CD1c-positive myeloid dendritic cell (primary cell): ENCODE results near the gene MISP.

Source experiments
- DNase-seq: peaks from one replicate; pipeline ENCODE4 v3.0.0-alpha.2; 2016; ENCODE audit errors: extremely low spot score

The MISP gene

DNA sequence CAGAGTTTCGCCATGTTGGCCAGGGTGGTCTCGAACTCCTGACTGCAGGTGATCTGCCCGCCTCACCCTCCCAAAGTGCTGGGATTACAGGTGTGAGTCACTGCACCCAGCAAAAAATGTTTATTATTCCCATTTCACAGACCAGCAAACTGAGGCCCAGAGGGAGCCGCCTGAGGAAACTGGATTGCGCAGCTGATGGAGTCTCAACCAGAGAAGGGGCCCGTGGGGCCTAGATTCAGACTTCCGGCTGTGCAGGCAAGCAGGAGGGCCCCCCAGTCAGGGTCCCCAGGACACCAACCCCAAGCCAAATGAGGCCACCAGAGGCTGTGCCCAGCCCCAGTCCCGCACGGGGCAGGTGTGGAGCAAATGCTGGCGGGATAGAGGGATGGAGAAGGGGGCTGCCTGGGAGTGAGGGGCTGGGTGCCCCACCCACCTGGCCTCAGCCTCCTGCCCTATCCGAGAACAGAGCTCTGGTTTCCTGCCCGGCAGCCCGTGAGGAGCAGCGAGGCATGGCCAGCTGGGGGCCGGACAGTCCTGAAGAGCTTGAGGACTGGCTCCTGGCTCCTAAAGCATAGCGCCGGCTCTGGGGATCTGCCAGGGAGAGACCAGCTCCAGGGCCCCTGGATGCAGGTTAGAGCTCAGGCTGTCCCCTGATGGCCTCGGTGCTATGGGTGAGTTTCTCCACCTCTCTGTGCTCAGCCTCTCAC, 22.0 kb downstream of the MISP start:
- no peak for DNase-seq

DNA sequence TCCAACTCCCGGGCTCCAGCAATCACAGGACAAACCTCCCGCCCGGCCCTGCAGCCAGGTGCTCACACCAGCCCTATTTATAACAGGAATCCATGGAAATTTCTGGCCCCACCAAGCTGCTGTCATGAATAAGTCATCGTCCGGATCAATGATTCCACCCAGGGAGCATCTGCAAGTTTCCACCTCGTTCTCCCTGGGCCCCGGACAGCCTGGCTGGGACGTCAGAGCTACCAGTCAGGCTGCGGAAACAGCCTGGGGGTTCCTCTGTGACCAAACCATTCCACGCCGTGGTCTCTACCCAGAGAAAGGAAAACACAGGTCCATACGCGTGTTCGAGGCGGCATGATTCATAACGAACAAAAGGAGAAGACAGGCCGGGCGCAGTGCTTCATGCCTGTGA, 25.6 kb downstream of the MISP start:
- no peak for DNase-seq

DNA sequence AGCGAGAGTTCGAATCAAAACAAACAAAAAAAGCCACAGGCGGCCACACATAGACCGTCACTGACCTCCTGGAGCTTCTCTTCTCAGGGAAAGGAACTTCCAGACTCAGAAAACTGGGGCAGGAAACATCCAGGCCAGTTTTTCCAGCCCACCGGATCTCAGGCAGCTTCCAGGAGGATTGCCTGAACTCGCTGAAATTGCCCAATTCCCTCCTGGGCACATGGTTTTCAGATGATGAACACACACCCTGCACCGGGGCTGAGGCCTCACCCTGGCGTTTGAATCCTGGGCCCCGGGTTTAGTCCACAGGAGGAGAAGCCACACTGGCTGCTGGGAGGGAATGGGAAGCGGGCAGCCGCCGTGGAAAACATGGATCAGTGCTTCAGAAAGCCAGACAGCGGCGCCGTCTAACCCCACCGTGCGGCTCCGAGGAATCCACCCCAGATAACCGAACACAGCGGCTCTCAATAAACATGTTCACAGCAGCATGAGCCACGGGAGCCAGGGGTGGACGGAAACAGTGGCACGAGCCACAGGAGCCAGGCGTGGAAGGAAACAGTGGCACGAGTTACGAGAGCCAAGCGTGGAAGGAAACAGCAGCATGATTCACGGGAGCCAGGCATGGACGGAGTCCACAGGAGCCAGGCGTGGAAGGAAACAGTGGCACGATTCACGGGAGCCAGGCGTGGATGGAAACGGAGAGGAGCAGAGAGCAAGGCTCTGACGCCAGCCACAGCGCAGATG, 28.2 kb downstream of the MISP start:
- no peak for DNase-seq

DNA sequence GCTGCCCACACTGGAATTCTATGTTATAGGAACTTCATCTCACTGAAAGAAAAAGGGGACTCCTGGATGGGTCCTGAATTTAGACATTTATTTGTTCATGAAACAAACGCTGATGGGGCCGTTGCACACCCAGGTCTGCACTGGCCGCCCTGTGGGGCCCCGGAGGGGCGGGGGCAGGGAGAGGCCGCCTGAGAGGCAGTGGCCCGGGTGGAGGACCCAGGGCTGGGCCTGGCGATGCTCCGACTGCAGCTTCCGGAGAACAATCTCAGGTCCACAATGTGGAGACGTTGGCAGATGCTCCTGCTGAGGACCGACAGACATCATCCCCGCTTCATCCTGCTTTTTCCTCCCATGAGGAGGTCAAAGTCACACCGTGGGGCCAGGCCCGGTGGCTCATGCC, 30.0 kb downstream of the MISP start:
- DNase-seq: no peak

DNA sequence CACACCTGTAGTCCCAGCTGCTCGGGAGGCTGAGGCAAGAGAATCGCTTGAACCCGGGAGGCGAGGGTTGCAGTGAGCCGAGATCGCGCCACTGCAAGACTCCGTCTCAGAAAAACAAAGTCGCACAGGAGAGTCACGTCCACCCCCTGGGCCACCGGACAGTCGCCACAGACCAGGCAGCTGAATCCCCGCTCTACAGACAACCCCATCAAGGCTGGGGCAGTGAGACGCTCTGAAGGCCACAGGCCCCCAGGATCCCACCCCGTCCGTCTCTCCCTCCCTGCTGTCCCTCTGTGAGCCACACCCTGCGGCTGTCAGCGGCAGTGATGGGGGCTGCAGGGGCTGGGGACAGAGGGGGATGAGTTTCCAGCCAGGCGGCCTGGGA, 30.9 kb downstream of the MISP start:
- no peak for DNase-seq

DNA sequence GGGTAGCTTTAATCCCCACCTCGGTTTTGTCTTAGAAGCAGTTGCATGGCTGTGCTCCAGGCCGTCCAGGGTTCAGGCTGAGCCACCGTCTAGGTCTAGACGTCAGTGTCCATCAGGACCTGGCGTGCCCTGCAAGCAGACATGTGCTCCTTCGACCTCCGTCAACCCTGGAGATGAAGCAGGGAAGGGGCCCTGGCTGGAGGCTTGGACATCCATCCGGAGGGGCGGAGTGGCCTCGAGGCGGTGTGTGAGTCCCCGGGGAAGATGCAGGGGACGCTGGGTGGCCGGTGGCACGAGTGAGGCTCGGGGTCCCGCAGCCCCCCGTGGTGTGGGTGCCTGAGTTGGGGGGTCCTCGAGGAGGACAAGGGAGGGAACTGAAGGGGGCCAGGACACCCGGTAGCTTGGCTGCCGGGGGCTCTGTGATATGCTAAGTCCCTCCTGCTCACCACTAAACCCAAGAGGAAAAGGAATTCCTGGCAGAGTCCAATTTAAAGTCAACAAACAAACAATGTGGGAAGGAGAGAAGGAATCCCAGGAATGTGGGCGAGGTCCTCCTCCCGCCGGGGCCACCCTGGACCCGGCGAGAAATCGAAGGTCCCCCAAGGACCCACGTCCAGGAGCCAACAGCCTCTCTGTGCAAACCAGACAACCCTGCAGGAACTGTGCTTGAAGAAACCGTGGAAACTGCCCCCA, 31.4 kb downstream of the MISP start:
- no peak for DNase-seq

DNA sequence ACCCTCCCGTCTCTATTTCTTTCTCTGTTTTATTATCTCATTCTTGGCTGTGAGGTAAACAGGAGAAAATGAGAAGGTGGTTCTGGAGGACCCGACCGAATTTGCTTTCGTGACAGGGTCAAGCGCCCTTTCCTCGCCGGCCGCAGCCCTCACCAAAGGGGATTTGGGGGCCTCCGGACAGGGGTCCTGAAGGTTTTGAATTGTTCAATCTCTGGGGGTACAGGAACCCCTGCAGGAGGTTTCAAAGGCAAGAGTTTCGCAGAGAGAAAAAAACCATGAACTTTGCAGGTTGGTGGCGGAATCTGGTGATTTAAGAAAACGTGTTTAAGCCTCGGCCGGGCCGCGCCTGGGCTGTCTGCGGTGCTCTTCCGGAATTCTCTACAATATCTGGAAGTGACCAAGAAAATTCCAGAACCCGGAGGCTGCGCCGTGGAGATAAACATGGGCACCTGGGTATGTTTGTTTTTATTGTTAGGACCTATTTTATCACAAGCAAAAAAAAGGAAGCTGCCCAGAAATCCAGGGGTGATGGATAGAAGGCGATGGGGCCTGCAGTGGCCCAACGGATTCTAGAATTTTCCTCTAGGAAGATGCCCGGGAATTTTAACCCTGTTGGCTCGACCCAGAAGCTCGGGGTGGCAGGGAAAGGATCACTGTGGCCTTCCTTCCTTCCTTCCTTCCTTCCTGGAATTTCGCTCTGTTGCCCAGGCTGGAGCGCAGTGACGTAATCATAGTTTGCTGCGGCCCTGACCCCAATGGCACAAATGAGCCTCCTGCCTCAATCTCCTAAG, 32.2 kb downstream of the MISP start:
- no peak for DNase-seq

DNA sequence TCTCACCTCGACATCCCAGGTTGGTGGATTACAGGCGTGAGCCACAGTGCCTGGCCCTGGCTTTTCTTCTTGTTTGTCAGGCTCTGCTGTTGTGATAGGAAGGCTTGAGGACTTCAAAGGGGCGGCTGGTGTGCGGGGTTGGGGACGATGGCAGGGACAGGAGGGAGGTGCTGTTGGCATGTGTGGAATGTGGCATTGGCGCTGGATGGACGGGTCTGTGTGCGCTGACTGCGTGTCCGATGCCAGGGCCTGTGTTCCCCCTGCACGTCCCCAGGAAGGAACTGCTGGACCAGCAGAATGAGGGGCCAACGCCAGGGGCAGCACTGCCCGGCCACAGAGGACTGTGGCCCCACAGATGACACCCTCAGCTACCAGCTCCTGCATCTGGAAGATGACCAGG, 33.6 kb downstream of the MISP start:
- DNase-seq: no peak

DNA sequence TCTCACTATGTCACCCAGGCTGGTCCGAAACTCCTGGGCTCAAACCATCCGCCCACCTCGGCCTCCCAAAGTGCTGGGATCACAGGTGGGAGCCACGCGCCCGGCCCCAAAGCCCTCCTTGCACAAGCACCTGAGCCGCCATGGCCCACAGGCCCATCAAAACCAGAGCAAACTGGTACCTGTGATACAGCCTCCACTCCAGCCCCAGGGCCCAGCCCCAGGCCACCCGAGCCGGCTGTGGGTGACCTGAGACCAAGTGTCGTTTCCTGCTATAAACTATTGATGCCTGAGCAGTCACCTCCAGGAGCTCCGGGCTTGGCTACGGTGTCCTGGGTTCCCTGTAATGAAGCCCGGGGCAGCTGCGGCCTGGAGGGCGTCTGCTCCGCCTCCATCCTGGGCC, 36.6 kb downstream of the MISP start:
- no peak for DNase-seq

DNA sequence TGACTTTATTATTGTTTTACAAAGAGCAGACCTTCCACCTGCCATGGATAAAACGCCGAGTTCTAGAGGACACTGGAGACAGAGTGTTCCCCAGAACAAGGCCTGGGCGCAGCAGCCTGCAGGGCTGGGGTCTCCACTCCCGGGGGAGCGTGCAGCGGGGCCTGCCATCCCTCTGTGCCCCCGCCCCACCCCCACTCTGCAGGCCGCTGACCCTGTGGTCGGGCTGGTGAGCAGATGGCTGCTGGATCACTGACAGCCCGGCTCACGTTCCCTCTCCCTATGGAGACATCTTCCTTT, 37.7 kb downstream of the MISP start:
- no peak for DNase-seq

DNA sequence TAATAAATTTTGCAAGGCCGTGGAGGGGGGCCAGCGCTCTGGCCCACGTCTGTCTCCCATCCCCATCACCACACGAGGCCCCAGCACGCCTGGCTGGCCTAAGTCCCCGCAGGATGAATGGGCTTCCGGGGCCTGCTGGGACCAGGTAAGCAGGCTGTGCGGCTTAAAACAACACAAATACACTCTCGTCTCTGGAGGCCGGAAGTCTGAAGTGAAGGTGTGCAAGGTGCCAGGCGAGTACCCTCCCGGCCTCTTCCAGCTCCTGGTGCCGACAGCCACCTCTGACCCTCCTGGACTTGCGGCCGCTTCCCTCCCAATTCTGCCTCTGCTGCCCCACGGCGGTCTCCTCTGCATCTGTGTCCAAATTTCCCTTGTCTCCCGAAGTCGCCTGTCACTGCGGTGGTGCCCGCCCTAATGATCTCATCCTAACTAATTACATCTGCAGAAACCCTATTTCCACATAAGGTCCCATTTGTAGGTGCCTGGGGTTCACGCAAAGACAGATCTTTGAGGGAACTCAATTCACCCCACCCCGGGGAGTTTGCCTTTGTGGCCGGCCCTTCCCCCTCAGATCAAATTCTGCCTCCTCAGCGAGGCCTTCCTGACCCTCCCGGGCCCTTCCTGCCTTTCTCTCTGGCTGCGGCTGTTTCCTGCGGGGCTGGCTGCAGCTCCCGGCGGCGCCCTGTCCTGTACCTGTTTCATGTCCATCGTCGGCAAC, 38.2 kb downstream of the MISP start:
- DNase-seq: peak; percentile 52

DNA sequence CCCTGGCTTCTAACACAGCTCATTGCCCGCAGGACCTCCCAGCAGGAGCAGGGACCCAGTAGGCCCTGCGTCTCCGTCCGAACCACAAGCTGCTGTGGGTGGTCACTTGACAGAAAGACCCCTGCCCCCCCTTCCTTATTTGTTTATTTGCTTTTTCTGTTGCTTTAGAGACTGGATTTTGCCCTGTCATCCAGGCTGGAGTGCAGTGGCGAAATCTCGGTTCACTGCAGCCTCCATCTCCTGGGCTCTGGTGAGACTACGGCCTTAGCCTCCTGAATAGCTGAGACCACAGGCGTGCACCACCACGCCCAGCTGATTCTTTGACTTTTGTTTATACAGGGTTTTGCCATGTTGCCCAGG, 38.8 kb downstream of the MISP start:
- DNase-seq: no peak

DNA sequence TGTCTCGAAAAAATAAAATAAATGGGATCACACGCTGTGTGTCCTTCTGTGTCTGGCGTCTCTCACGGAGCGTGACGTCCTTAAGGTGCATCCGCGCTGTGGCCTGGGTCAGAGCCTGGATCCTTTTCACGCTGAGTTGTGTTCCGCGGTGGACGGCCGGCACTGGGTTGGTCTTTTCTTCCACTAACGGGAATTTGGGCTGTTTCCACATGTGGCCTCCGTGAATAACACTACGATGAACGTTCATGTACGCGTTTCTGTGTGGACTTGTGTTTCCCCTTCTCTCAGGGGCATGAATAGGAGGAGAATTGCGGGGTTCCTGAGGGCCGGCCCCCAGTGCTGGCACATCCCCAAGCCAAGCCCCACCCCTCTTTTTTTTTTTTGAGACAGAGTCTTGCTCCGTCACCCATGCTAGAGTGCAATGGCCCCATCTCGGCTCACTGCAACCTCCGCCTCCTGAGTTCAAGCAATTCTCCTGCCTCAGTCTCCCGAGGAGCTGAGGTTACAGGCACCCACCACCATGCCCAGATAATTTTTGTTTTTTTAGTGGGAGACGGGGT, 40.2 kb downstream of the MISP start:
- no peak for DNase-seq

DNA sequence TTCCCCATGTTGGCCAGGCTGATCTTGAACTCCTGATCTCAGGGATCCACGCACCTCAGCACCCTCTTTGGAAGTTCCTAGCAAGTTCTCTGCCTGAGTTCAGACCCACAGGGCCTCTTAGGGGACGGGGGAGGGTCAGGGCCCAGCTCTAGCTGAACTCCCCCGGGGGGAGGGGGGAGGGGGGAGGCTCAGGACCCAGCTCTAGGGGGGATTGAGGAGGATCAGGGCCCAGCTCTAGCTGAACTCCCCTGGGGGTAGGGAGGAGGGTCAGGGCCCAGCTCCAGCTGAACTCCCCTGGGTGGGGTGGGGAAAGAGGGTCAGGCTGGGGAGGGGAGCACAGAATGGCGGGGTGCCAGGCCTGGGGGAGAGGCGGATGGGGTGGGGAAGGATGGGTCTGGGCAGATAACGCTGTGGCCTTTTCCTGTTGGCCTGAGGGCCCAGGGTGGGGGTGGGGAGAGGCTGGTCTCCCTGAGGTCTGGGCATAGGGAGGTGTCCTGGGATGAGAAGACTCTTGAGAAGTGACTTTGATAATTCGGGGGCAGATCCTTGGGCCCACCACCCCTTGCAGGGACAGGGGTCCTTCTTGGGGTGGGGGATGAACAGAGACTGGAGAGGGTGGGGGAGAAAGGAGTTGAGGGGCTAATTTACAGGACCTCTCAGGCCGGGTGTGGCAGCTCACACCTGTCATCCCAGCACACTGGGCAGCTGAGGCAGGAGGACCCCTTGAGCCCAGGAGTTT, 40.8 kb downstream of the MISP start:
- no peak for DNase-seq

DNA sequence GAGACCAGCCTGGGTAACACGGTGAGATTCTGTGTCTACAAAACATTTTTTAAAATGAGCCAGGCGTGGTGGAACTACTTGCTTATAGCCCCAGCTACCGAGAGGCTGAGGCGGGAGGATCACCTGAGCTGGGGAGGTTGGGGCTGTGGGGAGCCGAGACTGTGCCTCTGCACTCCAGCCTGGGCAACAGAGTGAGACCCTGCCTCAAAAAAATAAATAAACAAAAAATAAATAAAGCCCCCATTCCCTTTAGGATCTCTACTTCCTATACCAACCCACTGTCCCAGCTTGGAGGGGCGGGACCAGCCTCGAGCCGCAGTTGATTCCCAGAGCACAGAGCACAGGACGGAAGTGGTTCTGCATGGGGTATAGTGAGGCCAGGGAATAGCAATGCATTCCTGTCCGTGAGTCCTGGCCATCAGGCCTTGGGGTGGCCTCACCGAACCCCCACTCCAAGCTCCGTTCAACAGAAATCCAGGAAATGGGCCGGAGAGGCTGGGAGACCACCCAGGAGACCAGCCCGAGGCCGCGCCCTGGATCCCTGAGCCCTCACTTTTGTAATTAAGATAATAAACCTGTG, 41.5 kb downstream of the MISP start:
- no peak for DNase-seq

DNA sequence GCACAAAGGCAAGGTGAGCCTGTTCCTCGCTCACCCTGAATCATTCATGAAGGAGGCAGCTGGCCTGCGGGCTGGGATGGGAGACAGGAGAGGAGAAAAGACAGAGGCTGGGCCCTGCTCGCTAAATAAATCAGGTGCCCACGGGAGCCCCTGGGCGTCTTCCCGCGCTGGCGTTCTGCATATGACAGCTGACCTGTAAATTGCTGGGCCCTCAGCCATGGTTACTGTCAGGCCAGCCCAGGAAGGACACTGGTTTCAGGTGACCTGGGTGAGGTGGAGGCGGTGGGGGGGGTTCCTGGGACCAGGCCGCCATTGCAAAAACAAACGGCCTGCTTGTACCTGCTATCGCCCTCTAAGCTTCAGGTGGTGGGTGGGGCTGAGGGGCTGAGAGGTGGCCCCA, 42.9 kb downstream of the MISP start:
- DNase-seq: no peak

DNA sequence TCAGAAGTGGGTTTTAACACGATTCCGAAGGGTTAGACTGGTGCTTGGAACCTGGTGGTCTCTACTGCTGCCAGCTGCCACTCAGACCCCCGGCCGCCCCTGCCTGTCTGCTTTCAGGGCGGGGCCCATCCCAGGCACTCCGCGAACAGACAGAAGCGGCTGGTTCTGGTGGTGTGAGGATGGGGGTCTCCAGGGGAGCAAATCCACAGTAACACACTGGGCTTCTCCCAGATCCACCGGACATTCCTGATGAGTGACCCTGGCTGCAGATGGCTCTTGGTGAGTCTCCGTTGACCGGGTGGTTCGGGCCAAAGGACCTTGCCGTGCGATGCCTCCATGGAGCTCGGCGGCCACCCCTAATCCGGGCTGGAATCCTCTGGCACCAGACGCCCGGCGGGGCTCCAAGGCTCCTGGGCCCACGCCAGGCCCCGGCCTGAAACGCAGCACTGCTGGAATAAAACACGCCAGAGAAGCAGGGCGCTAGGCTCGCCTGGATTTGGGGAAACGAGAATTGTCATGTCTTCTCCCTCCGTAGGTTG, 44.2 kb downstream of the MISP start:
- no peak for DNase-seq

DNA sequence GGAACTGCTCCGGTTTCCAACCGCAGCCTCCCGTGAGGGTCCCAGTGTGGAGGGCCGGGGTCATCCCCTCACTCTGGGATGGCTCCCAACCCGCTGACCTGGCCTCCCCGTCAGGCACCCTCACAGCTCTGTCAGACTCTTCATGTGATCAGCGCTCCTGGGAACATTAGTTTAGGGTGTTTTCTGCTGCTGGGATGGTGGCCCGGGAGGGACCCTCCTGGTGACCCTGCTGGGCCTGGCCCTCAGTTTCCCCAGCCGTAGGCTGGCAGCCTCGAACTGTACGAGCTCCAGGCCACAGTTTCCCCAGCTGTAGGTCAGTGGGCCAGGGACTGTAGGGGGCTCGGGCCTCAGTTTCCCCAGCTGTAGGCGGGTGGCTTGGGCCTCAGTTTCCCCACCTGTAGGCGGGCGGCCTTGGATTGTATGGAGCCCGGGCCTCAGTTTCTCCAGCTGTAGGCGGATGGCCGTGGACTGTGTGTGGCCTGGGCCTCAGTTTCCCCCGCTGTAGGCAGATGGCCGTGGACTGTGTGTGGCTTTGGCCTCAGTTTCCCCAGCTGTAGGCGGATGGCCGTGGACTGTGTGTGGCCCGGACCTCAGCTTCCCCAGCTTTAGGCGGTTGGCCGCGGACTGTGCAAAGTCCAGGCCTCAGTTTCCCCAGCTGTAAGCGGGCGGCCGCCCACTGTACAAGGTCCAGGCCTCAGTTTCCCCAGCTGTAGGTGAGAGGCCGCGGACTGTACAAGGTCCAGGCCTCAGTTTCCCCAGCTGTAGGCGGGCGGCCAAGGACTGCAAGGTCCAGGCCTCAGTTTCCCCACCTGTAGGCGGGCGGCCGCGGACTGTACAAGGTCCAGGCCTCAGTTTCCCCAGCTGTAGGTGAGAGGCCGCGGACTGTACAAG, 45.0 kb downstream of the MISP start:
- no peak for DNase-seq
